Neural cell (in vitro differentiated cells): ENCODE results near the gene ANKRD40. TPM values are rescaled to one million over a fixed set of nuclear protein-coding genes. Genes with fewer than 3 reads are reported as not detected.

ENCODE experiments used
- H2AFZ ChIP-seq: fragments of 200-600, 300-800 bp; sonication (generic), shearing (Covaris generic); 2 replicates; pipeline ENCODE4 v1.6.0; 2014; ENCODE audit warnings: low read depth, mild to moderate bottlenecking, antibody characterized with exemption, low read length, moderate library complexity
- H3F3A ChIP-seq: fragments of 200-600 bp; shearing (Covaris generic); 2 replicates; pipeline ENCODE4 v1.6.1; 2016; ENCODE audit warnings: mild to moderate bottlenecking, moderate library complexity, mixed read lengths, antibody characterized with exemption, low read length; ENCODE audit not compliant: insufficient read depth, poor library complexity, severe bottlenecking
- H3K27ac ChIP-seq: fragments of 200-600, 300-800 bp; sonication (generic), shearing (Covaris generic); 2 replicates; pipeline ENCODE4 v1.5.1; 2014; ENCODE audit warnings: mild to moderate bottlenecking, low read length, moderate library complexity
- H3K27me3 ChIP-seq: fragments of 300-800, 200-600 bp; sonication (generic), shearing (Covaris generic); 2 replicates; pipeline ENCODE4 v1.6.0; 2014; ENCODE audit warnings: mild to moderate bottlenecking, low read depth, low read length, moderate library complexity; ENCODE audit not compliant: insufficient read depth
- H3K36me3 ChIP-seq: fragments of 300-800, 200-600 bp; sonication (generic), shearing (Covaris generic); 2 replicates; pipeline ENCODE4 v1.5.1; 2014; ENCODE audit warnings: mild to moderate bottlenecking, antibody characterized with exemption, low read length, moderate library complexity; ENCODE audit not compliant: insufficient read depth
- H3K4me2 ChIP-seq: fragments of 300-800, 200-600 bp; sonication (generic), shearing (Covaris generic); 2 replicates; pipeline ENCODE4 v1.6.0; 2014; ENCODE audit warnings: mild to moderate bottlenecking, low read length
- H3K4me3 ChIP-seq: fragments of 300-800, 200-600 bp; sonication (generic), shearing (Covaris generic); 2 replicates; pipeline ENCODE4 v1.5.1; 2014; ENCODE audit warnings: mild to moderate bottlenecking, low read length, moderate library complexity
- H3K79me2 ChIP-seq: fragments of 200-600 bp; shearing (Covaris generic); replicated peaks from 2 replicates; pipeline ENCODE4 v1.6.0; 2014; ENCODE audit warnings: mild to moderate bottlenecking, low read length, moderate library complexity; ENCODE audit not compliant: insufficient read depth
- H3K9ac ChIP-seq: fragments of 300-800, 200-600 bp; sonication (generic), shearing (Covaris generic); 2 replicates; pipeline ENCODE4 v1.6.1; 2016; ENCODE audit warnings: mild to moderate bottlenecking, low read length, mixed read lengths
- H3K9me2 ChIP-seq: fragments of 200-600 bp; shearing (Covaris generic); 2 replicates; pipeline ENCODE4 v1.6.1; 2016; ENCODE audit warnings: mild to moderate bottlenecking, low read length, mixed read lengths; ENCODE audit not compliant: insufficient read depth
- H3K9me3 ChIP-seq: fragments of 200-600, 300-800 bp; sonication (generic), shearing (Covaris generic); 2 replicates; pipeline ENCODE4 v1.6.1; 2016; ENCODE audit warnings: mild to moderate bottlenecking, mixed run types, low read length, moderate library complexity, mixed read lengths
- H4K20me1 ChIP-seq: fragments of 200-600 bp; shearing (Covaris generic); 2 replicates; pipeline ENCODE4 v1.6.1; 2016; ENCODE audit warnings: mild to moderate bottlenecking, mixed run types; ENCODE audit not compliant: insufficient read depth
- EP300 ChIP-seq: fragments of 450-650 bp; conservative IDR thresholded peaks from 2 replicates; pipeline ENCODE4 v1.6.1; 2014; ENCODE audit warnings: antibody characterized with exemption, mild to moderate bottlenecking, moderate library complexity; ENCODE audit not compliant: poor library complexity, severe bottlenecking
- EZH2 ChIP-seq: fragments of 200-600, 300-800 bp; shearing (Covaris generic), sonication (generic); IDR thresholded peaks from 2 replicates; pipeline ENCODE4 v1.6.1; 2014; ENCODE audit warnings: antibody characterized with exemption, low read length, borderline replicate concordance, mild to moderate bottlenecking; ENCODE audit not compliant: insufficient read depth, poor library complexity, severe bottlenecking
- MXI1 ChIP-seq: fragments of 450-650 bp; conservative IDR thresholded peaks from 2 replicates; pipeline ENCODE4 v1.6.1; 2014; ENCODE audit warnings: antibody characterized with exemption, mild to moderate bottlenecking; ENCODE audit not compliant: poor library complexity, severe bottlenecking
- POLR2AphosphoS5 ChIP-seq: IDR thresholded peaks from 2 replicates; pipeline ENCODE4 v1.6.1; 2012
- RAD21 ChIP-seq: fragments of 450-650 bp; conservative IDR thresholded peaks from 2 replicates; pipeline ENCODE4 v1.6.1; 2014; ENCODE audit warnings: antibody characterized with exemption, mild to moderate bottlenecking, moderate library complexity
- SMC3 ChIP-seq: fragments of 450-650 bp; conservative IDR thresholded peaks from 2 replicates; pipeline ENCODE4 v1.6.1; 2014; ENCODE audit warnings: antibody characterized with exemption, mild to moderate bottlenecking, moderate library complexity; ENCODE audit not compliant: poor library complexity
- TAF1 ChIP-seq: IDR thresholded peaks from 2 replicates; pipeline ENCODE4 v1.6.1; 2012; ENCODE audit warnings: low read depth
- polyA plus RNA-seq: library from polyadenylated mRNA; depleted of rRNA; stranded (reverse); fragments of >200 nt; gene quantifications from 2 replicates; pipeline ENCODE4 v1.2.3, GENCODE V29; 2014
- TF ChIP-seq, protein P1 (sequence below): fragments of 450-650 bp; IDR thresholded peaks from 2 replicates; pipeline ENCODE4 v1.5.1; 2014; ENCODE audit warnings: antibody characterized with exemption, mild to moderate bottlenecking, moderate library complexity; ENCODE audit not compliant: poor library complexity, severe bottlenecking
- TF ChIP-seq, protein P2 (sequence below): IDR thresholded peaks from 2 replicates; pipeline ENCODE4 v1.6.1; 2012; ENCODE audit warnings: borderline replicate concordance

Gene ANKRD40
- polyA plus RNA-seq, 1 donor from 2014 or later: 15.2 TPM

DNA sequence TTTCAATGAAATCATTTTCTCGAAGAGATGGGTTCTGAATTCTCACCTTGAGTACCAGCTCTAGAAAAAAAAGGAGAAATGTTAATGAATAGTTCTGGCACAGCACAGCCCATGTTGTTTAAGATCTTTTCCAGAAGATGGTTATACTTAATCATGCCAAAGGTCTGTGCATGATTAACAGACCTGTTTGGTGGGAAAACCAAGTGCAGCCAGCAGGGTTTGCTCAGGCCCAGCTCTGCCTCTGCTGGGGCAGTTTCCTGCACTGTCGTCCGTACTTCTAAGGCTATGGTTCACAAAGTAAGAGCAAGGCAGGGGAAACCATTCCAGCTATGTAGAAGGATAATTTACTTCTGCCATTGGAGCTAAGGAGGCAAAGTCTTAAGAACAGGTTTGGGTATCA is 10.7 kb downstream of the ANKRD40 start:
- H3K9me2 ChIP-seq: no peaks in the 10 kb centered on the region
- no peak overlapping the region for H3K4me3 ChIP-seq
- no peak overlapping the region for H3K27ac ChIP-seq
- peaks cover 23% of the 10 kb centered on the region for H3K36me3 ChIP-seq
- no peaks in the 10 kb centered on the region for H3F3A ChIP-seq
- no peaks in the 10 kb centered on the region for H3K9me3 ChIP-seq
- no peaks in the 10 kb centered on the region for H3K27me3 ChIP-seq
- H2AFZ ChIP-seq: no peak overlapping the region
- TF ChIP-seq RAD21: no peak
- no peak for TF ChIP-seq MXI1
- no peak for TF ChIP-seq TAF1
- TF ChIP-seq EP300: no peak
- TF ChIP-seq POLR2AphosphoS5: no peak
- no peak for TF ChIP-seq EZH2
- TF ChIP-seq, protein P1, sequence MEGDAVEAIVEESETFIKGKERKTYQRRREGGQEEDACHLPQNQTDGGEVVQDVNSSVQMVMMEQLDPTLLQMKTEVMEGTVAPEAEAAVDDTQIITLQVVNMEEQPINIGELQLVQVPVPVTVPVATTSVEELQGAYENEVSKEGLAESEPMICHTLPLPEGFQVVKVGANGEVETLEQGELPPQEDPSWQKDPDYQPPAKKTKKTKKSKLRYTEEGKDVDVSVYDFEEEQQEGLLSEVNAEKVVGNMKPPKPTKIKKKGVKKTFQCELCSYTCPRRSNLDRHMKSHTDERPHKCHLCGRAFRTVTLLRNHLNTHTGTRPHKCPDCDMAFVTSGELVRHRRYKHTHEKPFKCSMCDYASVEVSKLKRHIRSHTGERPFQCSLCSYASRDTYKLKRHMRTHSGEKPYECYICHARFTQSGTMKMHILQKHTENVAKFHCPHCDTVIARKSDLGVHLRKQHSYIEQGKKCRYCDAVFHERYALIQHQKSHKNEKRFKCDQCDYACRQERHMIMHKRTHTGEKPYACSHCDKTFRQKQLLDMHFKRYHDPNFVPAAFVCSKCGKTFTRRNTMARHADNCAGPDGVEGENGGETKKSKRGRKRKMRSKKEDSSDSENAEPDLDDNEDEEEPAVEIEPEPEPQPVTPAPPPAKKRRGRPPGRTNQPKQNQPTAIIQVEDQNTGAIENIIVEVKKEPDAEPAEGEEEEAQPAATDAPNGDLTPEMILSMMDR: no peak
- TF ChIP-seq SMC3: no peak
- TF ChIP-seq, protein P2, sequence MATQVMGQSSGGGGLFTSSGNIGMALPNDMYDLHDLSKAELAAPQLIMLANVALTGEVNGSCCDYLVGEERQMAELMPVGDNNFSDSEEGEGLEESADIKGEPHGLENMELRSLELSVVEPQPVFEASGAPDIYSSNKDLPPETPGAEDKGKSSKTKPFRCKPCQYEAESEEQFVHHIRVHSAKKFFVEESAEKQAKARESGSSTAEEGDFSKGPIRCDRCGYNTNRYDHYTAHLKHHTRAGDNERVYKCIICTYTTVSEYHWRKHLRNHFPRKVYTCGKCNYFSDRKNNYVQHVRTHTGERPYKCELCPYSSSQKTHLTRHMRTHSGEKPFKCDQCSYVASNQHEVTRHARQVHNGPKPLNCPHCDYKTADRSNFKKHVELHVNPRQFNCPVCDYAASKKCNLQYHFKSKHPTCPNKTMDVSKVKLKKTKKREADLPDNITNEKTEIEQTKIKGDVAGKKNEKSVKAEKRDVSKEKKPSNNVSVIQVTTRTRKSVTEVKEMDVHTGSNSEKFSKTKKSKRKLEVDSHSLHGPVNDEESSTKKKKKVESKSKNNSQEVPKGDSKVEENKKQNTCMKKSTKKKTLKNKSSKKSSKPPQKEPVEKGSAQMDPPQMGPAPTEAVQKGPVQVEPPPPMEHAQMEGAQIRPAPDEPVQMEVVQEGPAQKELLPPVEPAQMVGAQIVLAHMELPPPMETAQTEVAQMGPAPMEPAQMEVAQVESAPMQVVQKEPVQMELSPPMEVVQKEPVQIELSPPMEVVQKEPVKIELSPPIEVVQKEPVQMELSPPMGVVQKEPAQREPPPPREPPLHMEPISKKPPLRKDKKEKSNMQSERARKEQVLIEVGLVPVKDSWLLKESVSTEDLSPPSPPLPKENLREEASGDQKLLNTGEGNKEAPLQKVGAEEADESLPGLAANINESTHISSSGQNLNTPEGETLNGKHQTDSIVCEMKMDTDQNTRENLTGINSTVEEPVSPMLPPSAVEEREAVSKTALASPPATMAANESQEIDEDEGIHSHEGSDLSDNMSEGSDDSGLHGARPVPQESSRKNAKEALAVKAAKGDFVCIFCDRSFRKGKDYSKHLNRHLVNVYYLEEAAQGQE: no peak
- H3K4me2 ChIP-seq: no peak overlapping the region
- no peak overlapping the region for H3K9ac ChIP-seq
- no peaks in the 10 kb centered on the region for H4K20me1 ChIP-seq
- no peaks in the 10 kb centered on the region for H3K79me2 ChIP-seq

DNA sequence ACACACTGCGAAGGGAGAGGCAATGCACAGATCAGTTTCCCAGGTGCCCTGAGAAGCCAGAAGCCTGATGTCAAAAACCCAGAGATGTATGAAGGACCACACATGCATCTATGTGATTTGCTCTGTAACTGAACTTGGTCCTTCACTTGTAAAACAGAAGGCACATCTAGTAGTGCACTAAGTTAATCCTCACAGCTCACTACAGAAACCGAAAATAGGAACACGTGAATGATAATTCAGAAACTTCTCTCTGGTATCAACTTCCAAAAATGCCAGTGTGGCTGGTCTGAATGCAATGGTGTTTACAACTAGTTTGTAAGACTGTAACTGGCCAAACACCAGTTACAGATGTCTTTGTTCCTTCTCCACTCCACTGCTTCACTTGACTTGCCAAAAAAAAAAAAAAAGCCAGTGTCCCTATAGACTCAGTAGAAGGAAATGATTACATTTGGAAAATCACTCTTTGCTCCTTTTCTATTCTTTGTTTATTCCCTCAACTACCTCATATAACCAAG is 11.3 kb downstream of the ANKRD40 start:
- H3K9me2 ChIP-seq: no peaks in the 10 kb centered on the region
- H4K20me1 ChIP-seq: no peaks in the 10 kb centered on the region
- no peaks in the 10 kb centered on the region for H3K27me3 ChIP-seq
- no peak overlapping the region for H3K9ac ChIP-seq
- H2AFZ ChIP-seq: no peak overlapping the region
- no peaks in the 10 kb centered on the region for H3K9me3 ChIP-seq
- H3K27ac ChIP-seq: no peak overlapping the region
- TF ChIP-seq, protein P2: no peak
- TF ChIP-seq POLR2AphosphoS5 (no peak), MXI1 (no peak), TAF1 (no peak), RAD21 (no peak), EP300 (no peak), EZH2 (no peak), SMC3 (no peak)
- TF ChIP-seq, protein P1: no peak
- H3K36me3 ChIP-seq: peaks cover 23% of the 10 kb centered on the region
- no peak overlapping the region for H3K4me2 ChIP-seq
- no peak overlapping the region for H3K4me3 ChIP-seq
- H3F3A ChIP-seq: no peaks in the 10 kb centered on the region
- H3K79me2 ChIP-seq: no peaks in the 10 kb centered on the region
